Measurements from ENCODE around the gene RAD51B.
"Not testable (repeated sequence)": the region's sequence is repeated elsewhere in the genome, so short reads cannot be mapped to it uniquely, and the experiment has no call there.

RAD51B gene

DNA sequence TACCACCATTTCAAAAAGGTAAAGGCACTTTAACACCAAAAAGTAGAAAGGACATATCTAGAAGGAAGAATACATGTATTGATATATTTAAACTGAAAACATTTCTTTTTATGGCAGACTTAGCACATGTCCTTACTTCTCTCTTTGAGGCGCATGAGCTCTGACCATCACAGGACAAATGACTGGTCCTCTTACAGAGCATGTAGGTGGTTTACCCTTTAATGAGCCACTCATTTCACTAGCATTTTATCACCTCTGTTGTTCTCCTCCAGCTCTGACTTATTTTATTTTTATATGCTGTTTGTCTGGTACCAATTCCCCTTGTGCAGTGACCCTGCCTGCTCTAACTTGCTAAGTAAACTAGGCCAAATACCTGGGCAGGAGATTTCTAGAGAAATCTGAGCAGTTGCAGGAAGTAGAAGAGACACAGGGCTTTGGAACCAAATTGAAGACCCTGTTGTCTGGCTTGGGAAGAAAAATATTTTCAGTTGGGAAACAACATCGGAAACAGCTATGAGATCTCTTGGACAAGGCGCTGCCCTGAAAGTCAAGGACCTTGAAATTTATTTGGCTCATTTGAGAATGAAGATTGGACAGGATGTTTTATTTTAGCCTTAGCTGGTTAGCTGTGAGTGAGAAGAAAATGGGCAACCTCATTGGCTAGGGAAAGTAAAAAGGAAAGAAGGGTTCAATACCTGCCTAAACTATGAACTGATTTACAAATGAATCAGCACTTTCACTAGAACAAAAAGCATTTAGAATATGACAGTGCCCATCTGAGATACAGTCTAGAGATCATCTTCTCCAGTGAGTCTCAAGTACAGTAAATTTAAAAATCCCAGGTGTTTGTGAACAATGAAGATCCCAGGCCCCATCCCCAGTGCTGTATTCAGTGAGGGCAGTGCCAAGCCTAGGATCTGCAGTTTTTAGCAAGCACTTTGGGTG, 598.9 kb downstream of the RAD51B start:
- no peak for DNase-seq (ENCODE audit: low read depth in 2 of 2, low spot score in 1 of 2)

DNA sequence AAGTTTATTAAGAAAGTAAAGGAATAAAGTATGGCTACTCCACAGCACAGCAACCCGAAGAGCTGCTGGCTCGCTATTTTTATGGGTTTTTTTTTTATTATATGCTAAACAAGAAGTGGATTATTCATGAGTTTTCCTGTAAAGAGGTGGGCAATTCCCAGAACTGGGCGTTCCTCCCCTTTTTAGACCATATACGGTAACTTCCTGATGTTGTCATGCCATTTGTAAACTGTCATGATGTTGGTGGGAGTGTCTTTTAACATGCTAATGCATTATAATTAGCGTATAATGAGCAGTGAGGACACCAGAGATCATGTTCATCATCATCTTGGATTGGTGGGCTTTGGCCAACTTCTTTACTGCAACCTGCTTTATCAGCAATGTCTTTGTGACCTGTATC, 600.8 kb downstream of the RAD51B start:
- no peak for DNase-seq (ENCODE audit: low read depth in 2 of 2, low spot score in 1 of 2)

DNA sequence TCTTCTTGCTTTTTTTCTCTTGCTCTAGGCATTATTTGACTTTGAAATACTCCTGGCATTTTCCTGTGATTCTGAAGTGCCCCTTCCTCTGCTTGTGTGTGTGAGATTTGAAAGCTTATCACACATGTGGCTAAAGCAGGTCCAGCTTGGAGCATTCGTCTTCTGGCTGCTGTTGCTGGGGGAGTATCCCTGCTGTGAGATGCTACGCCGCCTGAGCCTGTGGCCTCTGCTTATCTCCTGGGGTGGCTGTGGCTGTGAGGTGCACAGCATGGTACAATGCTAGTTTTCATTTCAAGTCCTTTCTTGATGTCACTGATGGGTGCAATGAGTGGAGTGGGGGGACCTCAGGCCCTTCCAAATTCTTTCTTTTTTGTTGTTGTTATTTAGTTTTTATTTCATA, 601.5 kb downstream of the RAD51B start:
- DNase-seq (ENCODE audit: low read depth in 2 of 2, low spot score in 1 of 2), result no peak

DNA sequence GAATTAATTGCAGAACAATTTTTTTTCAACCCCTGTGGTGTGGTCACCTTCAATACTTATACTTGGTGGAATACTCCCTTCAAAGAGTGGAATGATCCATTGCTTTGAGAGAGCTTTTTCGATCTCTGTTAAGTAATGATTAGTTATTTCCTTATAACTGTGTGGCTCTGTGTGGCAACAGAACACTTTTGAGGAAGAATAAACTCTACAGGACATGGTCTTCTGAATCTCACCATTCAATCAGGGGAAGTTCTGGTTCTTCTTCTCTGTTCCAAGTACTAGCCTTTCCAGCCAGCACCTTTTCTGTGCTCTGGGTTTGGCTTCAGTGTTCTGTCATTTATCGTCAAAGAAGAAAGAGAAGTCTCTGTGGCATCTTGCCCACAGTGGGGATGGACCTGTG, 604.1 kb downstream of the RAD51B start:
- DNase-seq (ENCODE audit: low read depth in 2 of 2, low spot score in 1 of 2), result no peak

DNA sequence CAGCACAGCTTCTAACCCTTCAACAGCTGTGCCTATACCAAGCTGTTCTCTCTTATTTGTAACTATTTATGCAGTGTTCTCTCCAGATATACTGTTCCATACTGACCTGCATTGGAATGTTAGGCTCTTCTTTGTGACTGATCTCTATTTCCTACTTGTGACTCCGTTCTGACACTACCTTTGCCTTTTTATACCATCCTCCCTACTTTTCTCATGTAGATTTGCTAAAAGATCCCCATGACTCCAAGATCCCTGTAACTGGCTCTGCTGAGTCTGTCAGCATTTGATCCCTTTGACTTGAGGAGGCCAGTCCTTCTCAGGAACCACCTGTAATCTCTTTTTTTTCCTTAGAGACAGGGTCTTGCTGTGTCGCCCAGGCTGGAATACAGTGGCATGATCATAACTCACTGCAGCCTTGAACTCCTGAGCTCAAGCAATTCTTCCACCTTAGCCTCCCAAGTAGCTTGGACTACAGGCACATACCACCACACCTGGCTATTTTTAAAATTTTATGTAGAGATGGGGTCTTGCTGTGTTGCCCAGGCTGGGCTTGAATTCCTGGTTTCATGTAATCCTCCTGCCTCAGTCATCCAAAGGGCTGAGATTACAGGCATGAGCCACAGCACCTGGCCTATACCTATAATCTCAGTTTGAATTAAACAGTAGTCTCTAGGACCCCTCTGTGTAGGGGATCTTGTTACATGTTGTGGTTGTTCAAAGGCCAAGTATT, 605.0 kb downstream of the RAD51B start:
- DNase-seq (ENCODE audit: low read depth in 2 of 2, low spot score in 1 of 2), result no peak

DNA sequence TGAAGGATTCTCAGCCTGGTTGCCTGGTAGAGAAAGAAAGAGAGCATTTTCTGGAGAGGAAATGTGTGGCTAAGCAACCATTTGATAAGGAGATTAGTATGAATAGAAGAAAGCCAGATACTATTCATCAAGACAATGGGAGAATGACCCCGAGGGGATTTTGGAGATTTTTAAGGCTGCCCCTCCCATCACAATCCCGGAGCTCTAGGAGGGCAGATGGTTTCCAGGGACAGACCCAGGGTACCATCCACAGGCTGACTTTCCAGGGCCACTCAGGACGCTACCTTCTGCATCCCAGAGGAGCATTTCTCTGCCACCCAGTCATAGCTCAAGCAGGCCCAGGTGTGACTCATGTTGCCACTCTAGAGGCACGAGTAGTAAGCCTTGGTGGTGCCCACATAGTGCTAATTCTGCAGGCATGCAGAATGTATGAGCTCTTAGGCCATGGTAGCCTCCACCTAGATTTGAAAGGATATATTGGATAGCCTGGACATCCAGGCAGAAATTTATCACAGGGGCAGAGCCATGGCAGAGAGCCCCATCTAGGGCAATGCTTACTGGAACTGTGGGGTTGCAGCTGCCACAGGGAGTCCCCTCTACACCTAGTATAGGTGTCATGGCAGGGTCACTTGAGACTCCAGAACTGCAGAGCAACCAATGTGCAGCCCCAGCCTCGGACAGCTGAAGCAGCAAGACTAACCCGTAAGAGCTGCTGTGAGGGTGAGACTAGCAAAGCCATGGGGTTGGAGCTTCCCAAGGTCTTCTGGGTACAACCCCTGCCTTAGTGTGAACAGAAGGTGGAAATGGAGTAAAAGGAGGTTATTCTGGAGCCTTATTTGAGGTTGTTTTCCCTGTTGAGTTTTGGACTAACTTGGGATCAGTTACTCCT, 607.3 kb downstream of the RAD51B start:
- no peak for DNase-seq (ENCODE audit: low read depth in 2 of 2, low spot score in 1 of 2)

DNA sequence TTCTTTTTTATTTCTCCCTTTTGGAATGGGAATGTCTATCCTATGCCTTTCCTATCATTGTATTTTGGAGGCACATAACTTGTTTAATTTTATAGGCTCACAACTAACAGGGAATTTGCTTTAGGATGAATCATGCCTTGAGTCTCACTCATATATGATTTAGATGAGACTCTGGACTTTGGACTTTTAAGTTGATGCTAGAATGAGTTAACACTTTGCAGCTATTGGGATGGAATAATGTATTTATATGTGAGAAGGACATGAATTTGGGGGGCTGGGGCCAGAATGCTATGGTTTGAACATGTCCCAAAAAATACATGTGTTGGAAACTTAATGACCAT, 607.9 kb downstream of the RAD51B start:
- no peak for DNase-seq (ENCODE audit: low read depth in 2 of 2, low spot score in 1 of 2)

DNA sequence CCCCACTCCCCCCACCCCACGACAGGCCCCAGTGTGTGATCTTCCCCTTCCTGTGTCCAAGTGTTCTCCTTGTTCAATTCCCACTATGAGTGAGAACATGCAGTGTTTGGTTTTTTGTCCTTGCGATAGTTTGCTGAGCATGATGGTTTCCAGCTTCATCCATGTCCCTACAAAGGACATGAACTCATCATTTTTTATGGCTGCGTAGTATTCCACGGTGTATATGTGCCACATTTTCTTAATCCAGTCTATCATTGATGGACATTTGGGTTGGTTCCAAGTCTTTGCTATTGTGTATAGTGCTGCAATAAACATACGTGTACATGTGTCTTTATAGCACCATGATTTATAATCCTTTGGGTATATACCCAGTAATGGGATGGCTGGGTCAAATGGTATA, 609.3 kb downstream of the RAD51B start:
- not testable (repeated sequence) for DNase-seq (ENCODE audit: low read depth in 2 of 2, low spot score in 1 of 2)

DNA sequence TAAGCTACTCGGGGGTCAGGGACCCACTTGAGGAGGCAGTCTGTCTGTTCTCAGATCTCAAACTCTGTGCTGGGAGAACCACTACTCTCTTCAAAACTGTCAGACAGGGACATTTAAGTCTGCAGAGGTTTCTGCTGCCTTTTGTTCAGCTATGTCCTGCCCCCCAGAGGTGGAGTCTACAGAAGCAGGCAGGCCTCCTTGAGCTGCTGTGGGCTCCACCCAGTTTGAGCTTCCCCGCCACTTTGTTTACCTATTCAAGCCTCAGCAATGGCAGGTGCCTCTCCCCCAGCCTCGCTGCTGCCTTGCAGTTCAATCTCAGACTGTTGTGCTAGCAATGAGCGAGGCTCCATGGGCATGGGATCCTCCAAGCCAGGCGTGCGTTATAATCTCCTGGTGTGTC, 614.6 kb downstream of the RAD51B start:
- not testable (repeated sequence) for DNase-seq (ENCODE audit: low read depth in 2 of 2, low spot score in 1 of 2)

DNA sequence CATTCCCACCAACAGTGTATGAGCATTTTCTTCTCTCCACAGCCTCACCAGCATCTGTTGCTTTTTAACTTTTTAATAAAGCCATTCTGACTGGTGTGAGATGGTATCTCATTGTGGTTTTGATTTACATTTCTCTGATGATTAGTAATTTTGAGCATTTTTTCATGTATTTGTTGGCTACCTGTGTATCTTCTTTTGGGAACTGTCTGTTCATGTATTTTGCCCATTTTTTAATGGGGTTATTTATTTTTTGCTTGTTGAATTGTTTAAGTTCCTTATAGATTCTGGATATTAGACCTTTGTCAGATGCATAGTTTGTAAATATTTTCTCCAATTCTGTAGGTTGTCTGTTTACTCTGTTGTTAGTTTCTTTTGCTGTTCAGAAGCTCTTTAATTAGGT, 616.1 kb downstream of the RAD51B start:
- DNase-seq (ENCODE audit: low read depth in 2 of 2, low spot score in 1 of 2), result not testable (repeated sequence)

DNA sequence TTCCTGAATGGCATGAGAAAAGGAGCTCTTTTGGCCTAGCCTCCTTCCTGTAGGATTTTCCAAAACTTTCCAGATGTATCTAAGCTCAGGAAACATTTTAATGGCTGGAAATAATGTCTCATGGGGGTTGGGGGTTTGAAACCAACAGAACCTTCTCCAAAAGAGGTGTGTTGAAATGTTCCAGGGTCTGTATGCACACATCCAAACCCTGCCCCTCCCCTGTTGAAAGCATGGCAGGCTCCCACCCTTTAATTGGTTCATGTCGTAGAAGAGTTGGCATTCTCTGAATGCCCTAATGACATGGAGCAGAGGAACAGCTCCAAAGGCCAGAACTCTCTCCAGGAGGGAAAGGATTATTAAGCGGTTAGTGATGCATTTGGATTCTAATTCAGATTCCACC, 620.1 kb downstream of the RAD51B start:
- no peak for DNase-seq (ENCODE audit: low read depth in 2 of 2, low spot score in 1 of 2)

DNA sequence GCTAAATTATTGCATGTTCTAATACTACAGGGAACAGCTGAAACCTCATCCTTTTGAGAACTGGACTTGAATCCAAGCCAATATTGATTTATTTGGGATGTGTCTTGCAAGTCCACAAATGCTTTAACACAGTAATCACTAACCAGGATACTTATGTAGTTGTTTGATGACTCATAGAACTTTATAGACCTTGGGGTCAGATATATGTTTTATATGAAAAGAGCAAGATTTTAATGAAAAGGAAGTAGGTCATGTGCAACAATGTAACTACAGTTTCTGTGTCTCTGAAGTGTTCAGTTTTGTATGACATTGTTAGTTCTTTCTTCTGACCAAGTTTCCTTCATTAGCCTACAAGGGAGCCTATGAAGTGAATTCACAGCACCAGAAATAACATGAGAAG, 621.2 kb downstream of the RAD51B start:
- DNase-seq (ENCODE audit: low read depth in 2 of 2, low spot score in 1 of 2), result no peak

DNA sequence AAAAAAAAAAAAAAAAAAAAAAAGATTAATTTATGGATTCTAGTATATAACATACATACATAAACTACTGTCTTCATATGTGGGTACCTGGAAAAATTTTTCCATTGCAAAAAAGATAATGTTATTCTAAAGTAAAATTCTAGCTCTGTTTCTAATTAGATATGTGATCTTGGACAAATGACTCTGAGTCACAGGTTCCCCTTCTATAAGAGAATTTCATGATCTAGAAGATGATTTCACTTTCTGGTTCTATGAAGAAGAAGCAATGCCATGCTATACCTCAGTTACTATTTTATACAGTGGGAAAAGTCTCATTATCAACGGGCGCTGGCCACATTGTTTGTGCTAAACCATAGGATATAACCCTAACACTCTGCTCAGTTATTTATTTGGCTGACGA, 622.0 kb downstream of the RAD51B start:
- DNase-seq (ENCODE audit: low read depth in 2 of 2, low spot score in 1 of 2), result no peak

DNA sequence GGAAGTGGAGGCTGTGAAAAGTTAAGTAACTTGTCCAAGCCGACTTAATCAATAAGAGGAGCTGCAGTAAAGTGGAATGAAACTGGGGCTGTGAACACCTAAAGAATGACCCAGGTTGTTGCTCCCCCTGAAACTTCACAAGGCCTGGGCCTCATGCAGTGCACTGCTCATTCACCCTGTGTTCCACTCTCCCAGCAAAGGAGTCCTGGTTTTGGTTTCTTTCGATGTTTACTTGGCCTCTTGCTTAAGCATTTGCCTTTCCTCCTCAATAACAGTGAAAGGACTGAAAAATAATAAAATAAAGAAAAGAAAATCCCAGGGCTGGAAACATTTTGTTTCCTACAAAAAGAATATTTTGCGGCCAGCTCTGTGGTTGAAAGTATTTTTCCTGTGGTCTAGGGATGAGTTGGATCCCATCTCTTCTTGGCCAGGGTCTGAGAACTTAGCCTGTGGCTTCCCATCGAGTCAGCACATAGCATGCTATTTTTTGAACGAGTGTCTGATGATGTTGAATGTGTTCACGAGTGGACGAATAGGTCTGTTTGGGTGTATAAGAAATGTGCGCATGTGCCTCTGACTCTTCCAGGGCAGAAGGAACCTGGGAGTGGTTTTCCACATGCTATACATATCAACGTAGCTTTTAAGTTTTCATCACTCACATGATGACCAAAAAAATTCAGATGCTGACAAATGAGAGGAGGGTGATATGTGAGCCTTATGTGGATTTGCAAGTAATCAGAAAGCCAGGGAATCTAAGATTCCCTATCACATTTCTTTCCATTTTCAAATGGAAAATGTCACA, 623.5 kb downstream of the RAD51B start:
- DNase-seq (ENCODE audit: low read depth in 2 of 2, low spot score in 1 of 2), result no peak

DNA sequence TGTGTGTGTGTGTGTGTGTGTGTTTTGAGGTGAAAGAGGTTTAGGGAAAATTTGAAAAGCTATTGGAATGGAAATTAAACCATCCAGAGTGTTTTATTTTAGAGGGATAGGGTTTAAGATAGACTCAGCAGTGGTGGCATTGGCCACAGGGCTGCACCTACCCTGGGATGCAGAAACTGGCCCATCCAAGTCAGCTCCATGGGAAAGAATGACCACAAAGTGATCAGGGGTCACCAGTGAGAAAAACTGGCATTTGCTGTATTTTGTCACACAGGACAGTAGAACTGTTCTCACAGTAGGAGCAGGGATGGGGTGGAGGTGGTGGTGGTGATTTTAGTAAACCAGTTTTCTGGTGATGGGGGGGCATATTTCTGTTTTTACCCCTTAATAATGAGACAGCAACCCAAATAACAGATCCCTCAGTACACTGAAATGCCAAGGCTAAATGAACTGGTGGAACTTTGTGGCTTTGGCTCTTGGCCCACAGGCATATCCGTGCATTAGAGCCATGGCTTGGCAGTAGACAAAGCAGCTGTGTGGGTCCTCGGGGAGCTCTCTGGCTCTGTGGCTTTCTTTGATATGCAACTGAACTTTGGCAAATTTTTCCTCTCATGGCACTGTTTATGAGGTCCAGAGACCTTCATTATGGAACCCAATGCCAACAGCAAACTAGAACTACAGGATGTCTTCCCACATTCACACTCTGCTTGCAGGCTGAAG, 625.0 kb downstream of the RAD51B start:
- DNase-seq (ENCODE audit: low read depth in 2 of 2, low spot score in 1 of 2), result no peak

DNA sequence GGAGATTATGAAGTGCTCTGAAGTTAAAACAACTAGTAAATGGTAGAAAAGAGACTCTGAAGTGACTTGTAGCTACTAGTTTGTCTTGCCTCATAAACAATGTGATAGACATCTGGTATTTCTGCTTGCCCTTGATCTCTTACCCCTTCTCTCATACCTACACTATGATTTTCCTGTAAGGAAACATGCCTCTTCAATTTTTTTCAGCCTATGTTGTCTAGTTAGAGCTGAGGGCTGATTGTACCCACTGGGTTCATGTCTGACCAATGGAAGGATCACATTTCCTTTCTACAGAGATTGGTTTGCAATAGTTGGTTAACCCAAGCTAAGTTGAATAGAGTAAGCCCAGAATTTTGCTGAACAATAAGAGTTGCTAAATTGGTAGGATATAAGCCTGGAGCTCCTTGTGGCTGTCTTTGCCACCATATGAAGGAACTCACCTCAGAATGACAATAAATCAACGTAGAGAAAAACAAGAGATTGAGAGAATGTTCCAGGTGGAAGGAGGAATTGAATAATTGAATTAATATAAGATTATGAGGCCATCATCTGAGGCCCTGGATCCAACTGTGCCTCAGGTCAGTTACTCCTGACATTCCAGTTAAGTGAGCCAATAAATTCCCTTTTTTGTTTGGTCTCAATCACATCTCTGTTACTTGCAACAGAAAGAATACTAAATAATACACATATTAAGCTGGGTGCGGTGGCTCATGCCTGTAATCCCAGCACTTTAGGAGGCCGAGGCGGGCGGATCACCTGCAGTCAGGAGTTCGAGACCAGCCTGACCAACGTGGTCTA, 626.9 kb downstream of the RAD51B start:
- DNase-seq (ENCODE audit: low read depth in 2 of 2, low spot score in 1 of 2), result no peak

DNA sequence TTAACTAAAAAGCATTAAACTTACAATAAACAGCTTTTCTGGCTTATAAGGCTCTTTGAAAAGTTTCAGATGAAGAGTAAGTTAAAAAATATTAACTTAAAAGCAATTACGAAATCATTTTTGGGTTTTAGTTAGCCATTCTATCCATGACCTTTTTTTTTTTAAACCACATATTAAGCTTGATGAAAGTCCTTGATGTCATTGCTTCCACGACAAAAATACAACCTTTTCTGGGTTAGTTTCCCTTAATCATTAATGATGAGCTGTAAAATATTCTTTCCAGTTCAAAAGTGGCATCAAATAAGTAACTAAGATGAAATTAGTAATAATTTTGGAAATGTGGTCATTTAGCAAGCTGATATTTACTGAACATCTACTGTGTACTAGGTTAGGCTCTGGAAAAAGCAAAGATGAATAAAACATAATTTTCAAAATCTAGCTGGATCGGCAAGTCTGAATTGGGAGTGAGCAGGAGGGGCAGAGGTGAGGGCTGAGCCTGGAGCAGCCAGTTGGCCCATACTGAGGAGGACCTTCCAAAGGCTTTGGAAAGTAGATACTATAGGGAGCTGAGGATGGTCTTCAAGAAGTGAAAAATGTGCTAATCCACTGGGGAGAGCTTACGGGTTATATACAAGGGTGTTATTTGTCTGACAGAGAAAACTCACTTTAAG, 628.1 kb downstream of the RAD51B start:
- DNase-seq (ENCODE audit: low read depth in 2 of 2, low spot score in 1 of 2), result no peak

DNA sequence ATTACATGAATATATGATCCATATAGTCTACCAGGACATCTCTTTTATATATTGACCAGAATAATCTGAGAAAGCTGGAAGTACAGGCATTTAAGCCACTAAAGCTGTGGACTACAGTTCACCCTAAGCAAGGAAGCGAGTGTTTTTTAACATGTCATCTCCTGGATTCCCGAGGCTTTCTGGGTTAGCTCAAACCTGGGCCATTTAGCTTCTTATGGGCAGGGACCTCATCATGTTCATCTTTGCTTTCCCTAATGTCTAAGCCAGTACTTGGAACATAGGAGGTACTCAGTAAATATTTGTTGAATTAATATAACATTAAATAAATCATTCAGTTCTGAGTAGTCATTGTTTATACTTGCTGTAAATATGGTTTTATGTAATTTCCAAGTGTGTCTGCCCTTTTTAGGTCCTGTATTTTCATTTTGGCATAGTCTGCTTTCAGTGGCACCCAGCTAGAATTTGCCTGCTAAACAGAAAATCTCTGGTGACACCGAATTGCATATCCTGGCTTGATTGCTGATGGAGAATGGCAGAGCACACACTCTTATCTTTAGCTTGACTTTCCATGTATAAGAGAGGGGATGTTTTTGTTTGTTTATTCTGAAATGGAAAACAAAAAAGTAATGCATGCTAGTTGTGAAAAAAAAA, 628.8 kb downstream of the RAD51B start:
- DNase-seq (ENCODE audit: low read depth in 2 of 2, low spot score in 1 of 2), result no peak
